Stimulated activated CD8-positive, alpha-beta memory T cell treated with anti-CD3 and anti-CD28 coated beads, Interleukin-2, amount 100 ng/mL, for 48 hours (primary cell): Measurements from ENCODE around the gene ZDHHC18.

Experiments used
- DNase-seq, 2 donors: peaks; one replicate each; pipeline ENCODE4 v3.0.0-alpha.2; 2020; ENCODE audit warnings: low read depth in 2 of 2

ZDHHC18 gene

DNA sequence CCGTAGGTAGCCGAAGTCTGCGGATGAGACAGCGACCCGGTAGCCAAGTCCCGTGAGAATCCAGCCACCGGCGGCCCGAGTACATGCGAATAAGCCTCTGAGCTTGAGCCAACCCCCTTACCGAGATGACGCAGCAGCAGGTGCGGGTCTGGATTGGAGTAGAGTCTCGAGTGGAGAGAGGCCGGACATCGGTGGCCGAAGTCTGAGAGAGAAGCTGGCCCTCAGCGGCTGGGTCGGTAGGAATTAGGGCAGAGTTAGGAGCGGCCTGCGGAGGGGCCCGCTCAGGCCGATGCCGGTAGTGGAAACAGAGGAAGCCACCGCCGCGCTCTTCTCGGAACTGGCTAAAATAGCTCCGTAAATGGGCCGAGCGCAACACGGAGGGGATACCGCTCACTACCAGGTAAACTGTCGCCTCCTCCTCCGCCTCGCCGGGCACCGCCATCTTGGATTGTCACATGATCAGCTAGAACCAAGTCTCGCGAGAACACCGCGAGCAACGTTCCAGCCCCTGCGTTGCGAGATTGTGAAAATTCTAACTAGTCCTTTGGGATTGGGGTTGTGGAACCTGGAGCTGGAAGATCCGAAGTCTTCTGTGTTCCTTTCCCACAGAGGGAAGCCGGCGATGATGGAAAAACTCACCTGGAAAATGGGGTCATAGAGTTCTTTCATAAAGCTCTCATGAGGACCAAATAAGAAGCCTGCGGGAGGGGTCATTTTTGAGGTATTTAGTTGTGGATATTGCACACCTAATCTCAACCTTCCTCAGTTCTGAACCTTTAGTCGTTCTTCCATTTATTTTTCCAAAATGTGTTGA lies 73.7 kb downstream of the ZDHHC18 start, which contains the start of gene GPATCH3:
Gene GPATCH3, minus strand, starts transcription at position 467 of the 814 bp plus-strand sequence. Its CDS starts 25 bp downstream, at position 442.
- peak; percentile 77 to 82 for DNase-seq

DNA sequence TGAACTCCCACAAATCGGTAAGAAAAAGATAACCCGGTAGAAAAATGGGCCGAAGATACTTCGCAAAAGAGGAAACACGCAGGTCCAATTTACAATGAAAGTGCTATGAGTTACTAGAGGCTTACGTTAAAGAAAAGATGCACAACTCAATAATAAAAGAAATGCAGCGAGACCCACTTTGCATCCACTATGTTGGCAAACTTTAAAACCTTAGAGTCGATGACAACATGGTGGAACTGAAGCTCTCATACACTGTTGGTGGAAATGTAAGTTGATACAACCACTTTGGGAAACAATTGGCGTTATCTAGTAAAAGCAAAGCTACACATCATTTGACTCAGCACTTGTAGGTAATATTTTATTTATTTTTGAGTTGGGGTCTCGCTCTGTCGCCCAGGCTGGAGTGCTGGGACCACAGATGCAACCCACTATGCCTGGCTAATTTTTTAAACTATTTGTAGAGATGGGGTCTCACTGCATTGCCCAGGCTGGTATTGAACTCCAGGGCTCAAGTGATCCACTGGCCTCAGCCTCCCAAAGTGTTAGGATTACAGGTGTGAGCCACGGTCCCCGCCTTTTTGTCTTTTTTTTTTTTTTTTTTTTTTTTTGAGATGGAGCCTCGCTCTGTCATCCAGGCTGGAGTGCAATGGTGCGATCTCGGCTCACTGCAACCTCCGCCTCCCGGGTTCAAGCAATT lies 74.5 kb downstream of the ZDHHC18 start:
- no peak for DNase-seq
